Activated CD8-positive, alpha-beta T cell treated with anti-CD3 and anti-CD28 coated beads for 36 hours (primary cell): ENCODE measurements around the gene NOVA1. TPM values are rescaled to one million over a fixed set of nuclear protein-coding genes. Genes with fewer than 3 reads are reported as not detected.

Source experiments
- ATAC-seq: fragments of 200-7000 bp; cut with Tn5 transposase; one replicate; pipeline ENCODE4 v1.10.0; 2021; ENCODE audit warnings: mild to moderate bottlenecking, moderate library complexity
- CTCF ChIA-PET: fragments of 350-600 bp; sonication (Branson Sonifier 250); formaldehyde crosslinking; loops from one replicate; lab custom pipeline; 2021; ENCODE audit warnings: antibody characterized with exemption; lab: Charles Lee
- POLR2A ChIA-PET: fragments of 350-600 bp; sonication (Branson Sonifier 250); formaldehyde crosslinking; loops from one replicate; lab custom pipeline; 2021; ENCODE audit warnings: antibody characterized with exemption; lab: Charles Lee
- DNase-seq: peaks from one replicate; pipeline ENCODE4 v3.0.0-alpha.2; 2020
- H3K27ac Mint-ChIP-seq: one replicate; pipeline ENCODE4 v1.8.0; 2021; ENCODE audit warnings: mild to moderate bottlenecking, mixed read lengths
- H3K27me3 Mint-ChIP-seq: one replicate; pipeline ENCODE4 v1.8.0; 2021; ENCODE audit warnings: mixed read lengths
- H3K36me3 Mint-ChIP-seq: one replicate; pipeline ENCODE4 v1.8.0; 2021; ENCODE audit warnings: low read depth, mixed read lengths
- H3K4me1 Mint-ChIP-seq: one replicate; pipeline ENCODE4 v1.8.0; 2021; ENCODE audit warnings: low read depth, mixed read lengths
- H3K4me3 Mint-ChIP-seq: one replicate; pipeline ENCODE4 v1.8.0; 2021; ENCODE audit warnings: mild to moderate bottlenecking, moderate library complexity, mixed read lengths
- H3K9me3 Mint-ChIP-seq: one replicate; pipeline ENCODE4 v1.8.0; 2021; ENCODE audit warnings: mixed read lengths
- intact Hi-C: fragments of 100-400 bp; cut with micrococcal nuclease; formaldehyde crosslinking; loops from one replicate; pipeline ENCODE4 v1.10.0; 2022
- total RNA-seq, 2 experiments: library from RNA; stranded (reverse); gene quantifications; one replicate each; pipeline ENCODE4 v1.2.3, GENCODE V29; 2021
- TF ChIP-seq, protein P1 (sequence below): fragments of 200-600 bp; IDR thresholded peaks from one replicate; pipeline ENCODE4 v1.8.0; 2022; ENCODE audit warnings: antibody characterized with exemption, mild to moderate bottlenecking

Gene NOVA1
- total RNA-seq, 2 experiments from 2014 or later = not detected

DNA sequence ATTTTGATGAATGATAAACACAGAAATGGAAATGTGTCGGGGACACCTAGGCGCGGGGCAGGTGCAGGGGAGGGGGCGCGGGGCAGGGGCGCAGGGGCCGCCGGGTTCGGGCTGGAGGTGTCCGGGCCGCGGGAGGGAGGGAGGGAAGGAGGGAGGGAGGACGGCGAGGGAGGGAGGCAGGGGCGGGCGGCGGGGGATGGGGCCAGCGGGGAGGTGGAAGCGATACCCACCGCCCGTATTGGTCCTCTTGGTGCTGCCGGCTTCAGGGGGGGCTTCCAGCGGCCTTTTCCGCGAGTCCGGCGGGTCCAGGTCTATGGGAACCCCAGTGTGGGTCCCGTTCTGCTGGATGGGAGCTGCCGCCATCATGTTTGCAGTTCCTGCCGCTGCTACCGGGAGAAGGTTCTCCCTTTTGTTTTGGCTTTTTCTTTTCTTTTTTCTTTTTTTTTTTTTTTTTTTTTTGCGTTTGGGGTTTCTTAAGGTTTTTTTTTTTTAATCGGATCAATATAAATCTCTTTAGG lies 703 bp downstream of the NOVA1 start:
- ATAC-seq (no peak), DNase-seq (no peak)
- Mint-ChIP-seq H3K27ac (no peak overlapping the region), H3K4me1 (peaks cover 3% of the 10 kb centered on the region), H3K36me3 (peaks cover 2% of the 10 kb centered on the region), H3K9me3 (peaks cover 3% of the 10 kb centered on the region), H3K27me3 (peaks cover 21% of the 10 kb centered on the region), H3K4me3 (peak overlapping the region; percentile 17)
- CTCF ChIA-PET = no interaction called here
- intact Hi-C loops = no loop called here
- TF ChIP-seq, protein P1, sequence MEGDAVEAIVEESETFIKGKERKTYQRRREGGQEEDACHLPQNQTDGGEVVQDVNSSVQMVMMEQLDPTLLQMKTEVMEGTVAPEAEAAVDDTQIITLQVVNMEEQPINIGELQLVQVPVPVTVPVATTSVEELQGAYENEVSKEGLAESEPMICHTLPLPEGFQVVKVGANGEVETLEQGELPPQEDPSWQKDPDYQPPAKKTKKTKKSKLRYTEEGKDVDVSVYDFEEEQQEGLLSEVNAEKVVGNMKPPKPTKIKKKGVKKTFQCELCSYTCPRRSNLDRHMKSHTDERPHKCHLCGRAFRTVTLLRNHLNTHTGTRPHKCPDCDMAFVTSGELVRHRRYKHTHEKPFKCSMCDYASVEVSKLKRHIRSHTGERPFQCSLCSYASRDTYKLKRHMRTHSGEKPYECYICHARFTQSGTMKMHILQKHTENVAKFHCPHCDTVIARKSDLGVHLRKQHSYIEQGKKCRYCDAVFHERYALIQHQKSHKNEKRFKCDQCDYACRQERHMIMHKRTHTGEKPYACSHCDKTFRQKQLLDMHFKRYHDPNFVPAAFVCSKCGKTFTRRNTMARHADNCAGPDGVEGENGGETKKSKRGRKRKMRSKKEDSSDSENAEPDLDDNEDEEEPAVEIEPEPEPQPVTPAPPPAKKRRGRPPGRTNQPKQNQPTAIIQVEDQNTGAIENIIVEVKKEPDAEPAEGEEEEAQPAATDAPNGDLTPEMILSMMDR = no peak
- POLR2A ChIA-PET = no interaction called here

DNA sequence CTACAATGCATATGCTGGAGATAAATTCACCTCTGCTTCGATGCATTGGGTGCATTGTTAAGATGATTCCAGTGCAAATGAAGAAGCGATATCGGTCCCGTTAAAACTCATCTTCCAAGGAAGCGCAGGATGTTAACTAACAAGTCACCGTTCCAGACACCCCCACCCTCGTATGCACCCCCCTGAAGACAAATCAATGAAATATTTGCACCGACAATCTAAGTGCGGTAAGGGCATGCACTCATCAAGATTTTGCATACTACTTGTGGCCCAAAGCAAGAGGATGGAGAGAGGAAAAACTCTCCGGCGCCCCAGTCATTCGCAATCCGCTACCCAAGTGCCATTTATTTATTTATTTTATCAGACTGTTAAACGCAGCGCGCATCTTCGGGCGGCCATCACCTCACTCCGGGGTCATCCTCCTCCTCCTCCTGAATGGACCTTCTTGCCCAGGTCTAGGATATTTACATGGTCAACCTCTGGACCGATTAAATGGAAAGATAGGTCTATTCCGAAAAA lies 1.2 kb downstream of the NOVA1 start:
- peaks cover 21% of the 10 kb centered on the region for H3K27me3 Mint-ChIP-seq
- peaks cover 2% of the 10 kb centered on the region for H3K36me3 Mint-ChIP-seq
- ChIA-PET CTCF (no interaction called here), POLR2A (no interaction called here)
- H3K9me3 Mint-ChIP-seq = peaks cover 3% of the 10 kb centered on the region
- peak overlapping the region; percentile 26 for H3K4me3 Mint-ChIP-seq
- TF ChIP-seq, protein P1 = no peak
- H3K4me1 Mint-ChIP-seq = peaks cover 3% of the 10 kb centered on the region
- ATAC-seq = no peak
- no peak overlapping the region for H3K27ac Mint-ChIP-seq
- intact Hi-C loops = no loop called here
- DNase-seq = no peak

DNA sequence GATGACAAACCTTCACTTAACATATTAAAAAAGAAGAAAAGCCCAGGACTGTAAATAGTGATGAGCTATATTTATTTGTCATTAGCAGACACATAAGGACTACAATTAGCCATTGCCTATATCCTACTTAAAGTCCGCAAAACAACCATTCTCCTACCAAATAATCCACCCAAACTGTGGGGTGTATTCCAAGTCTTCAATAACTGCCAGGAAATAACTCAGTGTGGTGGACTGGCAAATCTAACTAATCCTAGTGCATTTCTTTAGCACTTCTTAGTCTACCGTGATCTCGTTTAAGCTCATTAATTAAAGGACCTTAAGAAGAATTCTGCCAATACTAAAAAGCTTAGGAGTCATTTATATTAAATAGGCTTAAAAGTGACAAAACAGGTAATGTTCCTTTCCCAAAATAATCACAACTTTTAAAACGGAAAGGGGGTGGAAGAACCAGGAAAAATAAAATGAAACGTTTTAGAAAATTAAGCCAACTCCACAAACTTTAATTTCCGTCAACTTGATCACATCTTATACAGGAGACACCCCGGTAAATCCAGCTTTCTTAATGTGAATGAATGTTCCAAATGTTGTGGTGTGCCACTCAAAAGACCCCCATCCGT lies 1.8 kb downstream of the NOVA1 start:
- ChIA-PET POLR2A (no interaction called here), CTCF (no interaction called here)
- Mint-ChIP-seq H3K4me3 (no peak overlapping the region), H3K9me3 (peaks cover 3% of the 10 kb centered on the region), H3K27me3 (peaks cover 21% of the 10 kb centered on the region), H3K36me3 (peaks cover 2% of the 10 kb centered on the region), H3K27ac (no peak overlapping the region), H3K4me1 (peaks cover 3% of the 10 kb centered on the region)
- no peak for DNase-seq
- TF ChIP-seq, protein P1 = no peak
- intact Hi-C loops = no loop called here
- no peak for ATAC-seq

DNA sequence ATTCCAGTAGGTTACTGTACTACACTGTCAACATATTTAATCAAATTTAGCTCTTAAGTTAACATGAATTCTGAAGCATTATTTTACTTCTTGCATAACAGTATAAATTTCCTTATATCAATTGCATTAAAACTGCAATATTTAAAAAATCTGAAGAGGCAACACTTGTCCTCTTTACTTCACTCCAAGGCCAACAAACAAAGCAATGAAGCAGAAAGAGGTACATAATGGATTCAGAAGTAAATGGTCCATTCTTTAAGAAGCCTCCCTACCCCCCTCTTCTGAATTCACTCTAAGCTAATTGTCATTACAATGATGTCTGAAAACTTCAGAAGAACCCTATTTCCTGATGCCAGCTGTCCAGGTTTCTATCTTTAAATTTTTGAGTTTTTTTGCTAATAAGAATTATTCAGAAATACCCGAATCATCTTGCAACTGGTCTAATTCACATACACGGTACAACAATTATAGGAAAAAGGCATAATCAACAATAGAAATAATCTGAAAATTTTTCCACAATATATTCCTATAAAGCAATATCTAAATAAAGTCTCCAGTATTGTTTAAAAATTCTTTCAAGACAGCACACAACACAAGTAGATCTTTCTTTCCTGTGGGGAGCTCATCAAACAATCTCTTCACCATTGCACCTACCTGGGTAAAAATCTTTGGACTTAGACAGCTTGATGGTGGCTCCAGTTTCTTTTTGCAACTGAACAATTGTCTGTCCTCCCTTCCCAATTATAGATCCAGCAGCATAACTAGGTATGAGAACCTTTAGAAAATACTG lies 2.9 kb downstream of the NOVA1 start:
- ChIA-PET CTCF (no interaction called here), POLR2A (no interaction called here)
- Mint-ChIP-seq H3K4me1 (peaks cover 3% of the 10 kb centered on the region), H3K36me3 (peaks cover 2% of the 10 kb centered on the region), H3K4me3 (no peak overlapping the region), H3K27ac (no peak overlapping the region), H3K9me3 (peaks cover 3% of the 10 kb centered on the region), H3K27me3 (peaks cover 21% of the 10 kb centered on the region)
- TF ChIP-seq, protein P1 = no peak
- DNase-seq = no peak
- intact Hi-C loops = no loop called here
- ATAC-seq = no peak

DNA sequence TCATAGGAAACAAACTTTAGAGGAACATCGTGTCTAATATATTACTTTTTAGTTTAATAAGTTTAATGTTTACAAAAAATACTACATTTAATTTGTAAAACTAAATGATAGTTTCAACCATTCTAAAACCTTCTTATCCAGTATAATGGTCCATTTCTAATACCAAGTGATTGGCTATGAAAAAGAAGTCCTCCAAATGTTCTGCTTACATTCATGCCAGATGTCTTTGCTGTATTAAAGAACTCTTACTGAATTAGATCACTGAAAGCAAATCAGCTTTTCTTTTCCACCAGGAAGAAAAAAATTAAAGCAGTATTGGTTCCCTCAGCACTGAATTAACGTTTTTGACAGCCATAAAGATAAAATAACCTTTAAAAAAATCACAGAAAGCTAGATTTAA lies 3.7 kb downstream of the NOVA1 start:
- H3K4me1 Mint-ChIP-seq = peaks cover 3% of the 10 kb centered on the region
- no peak overlapping the region for H3K27ac Mint-ChIP-seq
- H3K4me3 Mint-ChIP-seq = no peak overlapping the region
- TF ChIP-seq, protein P1 = no peak
- POLR2A ChIA-PET = no interaction called here
- DNase-seq (no peak), ATAC-seq (no peak)
- H3K36me3 Mint-ChIP-seq = peaks cover 2% of the 10 kb centered on the region
- peaks cover 16% of the 10 kb centered on the region for H3K27me3 Mint-ChIP-seq
- CTCF ChIA-PET = no interaction called here
- intact Hi-C loops = no loop called here
- peaks cover 2% of the 10 kb centered on the region for H3K9me3 Mint-ChIP-seq
